ENCODE measurements around the gene MRC1. TPM values are rescaled to one million over a fixed set of nuclear protein-coding genes. Genes with fewer than 3 reads are reported as not detected.

The MRC1 gene
- total RNA-seq, 2 donors from 2014 or later, result 10.8 to 26.0 TPM

DNA sequence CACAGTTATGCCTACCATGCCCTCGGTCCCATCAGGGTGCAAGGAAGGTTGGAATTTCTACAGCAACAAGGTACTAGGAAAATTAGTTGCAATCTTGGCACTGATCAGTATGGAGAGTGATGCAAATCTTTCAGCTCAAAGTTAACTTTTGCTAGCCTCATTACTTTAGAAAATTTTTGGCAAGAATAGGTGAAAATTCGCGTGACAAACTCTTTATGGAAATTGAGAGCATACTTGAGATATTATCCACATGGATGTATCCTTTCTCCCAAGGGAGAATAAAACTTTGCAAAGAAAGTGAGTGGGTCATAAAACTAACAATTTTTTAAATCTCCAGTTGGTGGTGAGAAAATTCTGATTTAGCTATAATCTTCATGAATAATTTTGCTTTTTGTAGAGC is 71.5 kb downstream of the MRC1 start:
- Histone ChIP-seq H3K4me1 (no peaks in the 10 kb centered on the region), H3K9me3 (no peaks in the 10 kb centered on the region), H3K36me3 (no peaks in the 10 kb centered on the region), H3K27me3 (no peaks in the 10 kb centered on the region), H3K27ac (no peak overlapping the region), H3K4me3 (no peak overlapping the region)
- DNase-seq (ENCODE audit: low spot score), result no peak
- TF ChIP-seq, protein P1, sequence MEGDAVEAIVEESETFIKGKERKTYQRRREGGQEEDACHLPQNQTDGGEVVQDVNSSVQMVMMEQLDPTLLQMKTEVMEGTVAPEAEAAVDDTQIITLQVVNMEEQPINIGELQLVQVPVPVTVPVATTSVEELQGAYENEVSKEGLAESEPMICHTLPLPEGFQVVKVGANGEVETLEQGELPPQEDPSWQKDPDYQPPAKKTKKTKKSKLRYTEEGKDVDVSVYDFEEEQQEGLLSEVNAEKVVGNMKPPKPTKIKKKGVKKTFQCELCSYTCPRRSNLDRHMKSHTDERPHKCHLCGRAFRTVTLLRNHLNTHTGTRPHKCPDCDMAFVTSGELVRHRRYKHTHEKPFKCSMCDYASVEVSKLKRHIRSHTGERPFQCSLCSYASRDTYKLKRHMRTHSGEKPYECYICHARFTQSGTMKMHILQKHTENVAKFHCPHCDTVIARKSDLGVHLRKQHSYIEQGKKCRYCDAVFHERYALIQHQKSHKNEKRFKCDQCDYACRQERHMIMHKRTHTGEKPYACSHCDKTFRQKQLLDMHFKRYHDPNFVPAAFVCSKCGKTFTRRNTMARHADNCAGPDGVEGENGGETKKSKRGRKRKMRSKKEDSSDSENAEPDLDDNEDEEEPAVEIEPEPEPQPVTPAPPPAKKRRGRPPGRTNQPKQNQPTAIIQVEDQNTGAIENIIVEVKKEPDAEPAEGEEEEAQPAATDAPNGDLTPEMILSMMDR (IDR thresholded peaks at IDR 0.05), result no peak

DNA sequence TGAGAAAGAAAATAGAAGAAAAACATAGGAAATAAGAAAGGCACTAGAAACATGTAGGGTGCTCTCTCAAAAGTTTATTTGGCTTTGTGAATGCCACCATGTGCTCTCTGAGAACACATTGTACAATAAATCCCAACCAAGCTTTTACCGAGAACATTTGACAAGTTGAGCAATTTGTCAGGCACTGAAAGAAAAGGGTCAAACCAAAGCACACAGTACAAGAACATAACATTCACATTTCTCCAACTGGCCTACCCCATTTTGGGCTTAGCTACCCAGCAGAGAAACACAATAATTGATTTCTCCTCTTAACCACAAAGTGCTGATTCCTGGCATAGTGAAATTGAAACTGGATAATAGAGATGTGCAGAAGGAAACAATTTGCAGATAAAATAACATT is 73.4 kb downstream of the MRC1 start:
- H3K4me1 ChIP-seq, result no peaks in the 10 kb centered on the region
- TF ChIP-seq, protein P1 (IDR thresholded peaks at IDR 0.05), result no peak
- peak overlapping the region in 1 of 2 donors; percentile 41 for H3K27ac ChIP-seq
- no peaks in the 10 kb centered on the region for H3K36me3 ChIP-seq
- DNase-seq (ENCODE audit: low spot score), result no peak
- H3K9me3 ChIP-seq, result no peaks in the 10 kb centered on the region
- H3K4me3 ChIP-seq, result no peak overlapping the region
- H3K27me3 ChIP-seq, result no peaks in the 10 kb centered on the region

DNA sequence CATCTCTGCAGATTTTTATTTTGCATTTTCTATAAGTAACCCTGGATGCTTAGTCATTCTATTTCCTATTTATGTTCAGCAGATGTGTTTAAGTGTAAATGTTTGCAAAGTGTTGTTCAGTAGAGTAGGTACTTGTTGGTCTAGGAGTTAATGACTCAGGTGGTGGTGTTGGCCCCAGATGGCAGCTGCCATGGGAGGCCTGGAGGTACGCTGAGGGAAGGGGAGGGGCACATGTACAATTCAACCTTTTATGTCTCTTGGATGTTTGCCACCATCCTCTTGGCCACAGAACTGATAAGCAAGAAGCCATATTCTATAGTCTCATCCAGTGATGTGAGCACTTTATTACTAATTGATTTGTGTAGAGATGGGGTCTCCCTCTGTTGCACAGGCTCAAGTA is 74.5 kb downstream of the MRC1 start:
- TF ChIP-seq, protein P1 (IDR thresholded peaks at IDR 0.05), result no peak
- DNase-seq (ENCODE audit: low spot score), result no peak
- Histone ChIP-seq H3K27me3 (no peaks in the 10 kb centered on the region), H3K36me3 (no peaks in the 10 kb centered on the region), H3K9me3 (no peaks in the 10 kb centered on the region), H3K4me1 (no peaks in the 10 kb centered on the region), H3K4me3 (no peak overlapping the region), H3K27ac (no peak overlapping the region)

DNA sequence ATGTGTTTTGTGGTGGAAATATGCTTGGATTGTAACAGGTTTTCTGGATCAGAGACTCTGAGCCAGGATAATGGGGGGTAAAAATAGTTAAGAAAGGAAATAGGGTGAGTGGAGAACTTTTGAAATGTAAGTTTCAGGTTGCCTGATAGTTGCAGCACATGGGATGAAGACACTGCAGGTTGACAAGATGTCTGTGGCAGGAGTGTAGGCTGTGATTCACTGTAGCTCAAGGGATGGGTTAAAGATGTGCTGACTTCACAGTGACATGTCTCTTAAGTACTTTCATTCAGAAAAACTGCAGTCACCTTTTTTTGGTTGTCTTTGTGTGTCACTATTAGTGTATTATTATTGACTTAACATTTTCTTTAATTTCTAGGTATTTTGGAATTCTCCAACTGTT is 79.0 kb downstream of the MRC1 start:
- H3K4me3 ChIP-seq, result no peak overlapping the region
- H3K36me3 ChIP-seq, result no peaks in the 10 kb centered on the region
- H3K27me3 ChIP-seq, result no peaks in the 10 kb centered on the region
- no peak overlapping the region for H3K27ac ChIP-seq
- TF ChIP-seq, protein P1 (IDR thresholded peaks at IDR 0.05), result no peak
- no peaks in the 10 kb centered on the region for H3K9me3 ChIP-seq
- no peaks in the 10 kb centered on the region for H3K4me1 ChIP-seq
- no peak for DNase-seq (ENCODE audit: low spot score)

DNA sequence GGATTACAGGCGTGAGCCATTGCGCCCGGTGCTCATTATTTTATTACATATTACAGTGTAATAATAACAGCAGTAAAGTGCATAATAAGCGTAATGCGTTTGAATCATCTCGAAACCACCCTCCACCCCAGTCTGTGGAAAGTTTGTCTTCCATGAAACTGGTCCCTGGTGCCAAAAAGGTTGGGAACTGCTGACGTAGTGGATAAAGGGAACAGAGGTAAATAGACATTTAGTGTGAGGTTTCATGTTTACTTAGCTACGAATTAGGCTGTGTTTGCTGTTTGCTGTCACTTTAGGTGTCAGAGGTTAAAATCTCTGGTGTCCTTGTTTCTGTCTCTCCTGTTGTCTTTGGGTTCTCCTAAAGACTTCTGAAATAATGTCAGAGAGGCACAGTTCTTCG is 82.3 kb downstream of the MRC1 start:
- no peaks in the 10 kb centered on the region for H3K4me1 ChIP-seq
- TF ChIP-seq, protein P1 (IDR thresholded peaks at IDR 0.05), result no peak
- no peak overlapping the region for H3K4me3 ChIP-seq
- no peak for DNase-seq (ENCODE audit: low spot score)
- H3K27ac ChIP-seq, result no peak overlapping the region
- no peaks in the 10 kb centered on the region for H3K36me3 ChIP-seq
- no peaks in the 10 kb centered on the region for H3K27me3 ChIP-seq
- H3K9me3 ChIP-seq, result no peaks in the 10 kb centered on the region

DNA sequence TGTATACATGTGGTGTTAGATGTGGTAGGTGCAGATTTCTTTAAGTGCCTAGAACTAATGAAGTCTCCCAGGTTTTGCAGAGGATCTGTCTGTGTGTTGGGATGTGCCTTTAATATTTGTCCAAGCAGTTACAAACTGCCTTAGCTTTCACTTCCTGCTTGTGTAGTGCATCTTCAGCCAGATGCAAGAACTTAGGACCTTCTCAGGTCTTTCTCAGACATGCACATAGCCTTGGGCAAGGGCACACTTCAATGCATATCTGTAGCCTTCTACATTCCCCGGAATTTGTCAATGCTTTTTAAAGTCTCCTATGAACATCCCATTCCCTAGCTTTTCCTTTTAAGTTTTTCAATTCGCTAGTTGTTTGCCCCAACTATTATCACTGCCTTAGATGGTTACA is 95.4 kb downstream of the MRC1 start:
- H3K27ac ChIP-seq, result no peak overlapping the region

More for the DNA sequence above, 95.4 kb downstream of the MRC1 start:
- no peak overlapping the region for H3K4me3 ChIP-seq
- TF ChIP-seq, protein P1 (IDR thresholded peaks at IDR 0.05), result no peak
- H3K27me3 ChIP-seq, result no peaks in the 10 kb centered on the region
- DNase-seq (ENCODE audit: low spot score), result no peak
- peaks cover 0 to 5% of the 10 kb centered on the region in 2 donors for H3K9me3 ChIP-seq
- no peaks in the 10 kb centered on the region for H3K4me1 ChIP-seq
- H3K36me3 ChIP-seq, result no peaks in the 10 kb centered on the region

Measured in right atrium auricular region (tissue), 2 donors.